Activated T-cell treated with anti-CD3 and anti-CD28 coated beads, Interleukin-2, amount 50 U/mL, for 24 hours (primary cell): ENCODE measurements around the gene SIGLEC6.

Experiments used
- DNase-seq: peaks from one replicate; pipeline ENCODE4 v3.0.0-alpha.2; 2020
- H3K27ac Mint-ChIP-seq: 2 replicates; pipeline ENCODE4 v1.8.0; 2020; ENCODE audit warnings: mild to moderate bottlenecking, mixed read lengths
- H3K27me3 Mint-ChIP-seq: 2 replicates; pipeline ENCODE4 v1.8.0; 2020; ENCODE audit warnings: mixed read lengths
- H3K36me3 Mint-ChIP-seq: 2 replicates; pipeline ENCODE4 v1.8.0; 2020; ENCODE audit warnings: low read depth, mixed read lengths
- H3K4me1 Mint-ChIP-seq: 2 replicates; pipeline ENCODE4 v1.8.0; 2020; ENCODE audit warnings: low read depth, mixed read lengths
- H3K4me3 Mint-ChIP-seq: 2 replicates; pipeline ENCODE4 v1.8.0; 2020; ENCODE audit warnings: mild to moderate bottlenecking, moderate library complexity, mixed read lengths
- H3K9me3 Mint-ChIP-seq: 2 replicates; pipeline ENCODE4 v1.8.0; 2020; ENCODE audit warnings: mixed read lengths

SIGLEC6 gene

GRCh38 chr19:51467864-51468544 is 63.5 kb downstream of the SIGLEC6 start:
- no peak overlapping the region for H3K27ac Mint-ChIP-seq
- H3K27me3 Mint-ChIP-seq: peaks cover 43% of the 10 kb centered on the region
- no peak overlapping the region for H3K4me3 Mint-ChIP-seq
- peaks cover 62% of the 10 kb centered on the region for H3K4me1 Mint-ChIP-seq
- DNase-seq: peak; percentile 22
- H3K9me3 Mint-ChIP-seq: peaks cover 2% of the 10 kb centered on the region
- H3K36me3 Mint-ChIP-seq: no peaks in the 10 kb centered on the region
